ENCODE data around the gene TEAD3. TPM values are rescaled to one million over a fixed set of nuclear protein-coding genes. Genes with fewer than 3 reads are reported as not detected.

TEAD3 gene
- total RNA-seq, 1 donor, result 11.2 TPM

DNA sequence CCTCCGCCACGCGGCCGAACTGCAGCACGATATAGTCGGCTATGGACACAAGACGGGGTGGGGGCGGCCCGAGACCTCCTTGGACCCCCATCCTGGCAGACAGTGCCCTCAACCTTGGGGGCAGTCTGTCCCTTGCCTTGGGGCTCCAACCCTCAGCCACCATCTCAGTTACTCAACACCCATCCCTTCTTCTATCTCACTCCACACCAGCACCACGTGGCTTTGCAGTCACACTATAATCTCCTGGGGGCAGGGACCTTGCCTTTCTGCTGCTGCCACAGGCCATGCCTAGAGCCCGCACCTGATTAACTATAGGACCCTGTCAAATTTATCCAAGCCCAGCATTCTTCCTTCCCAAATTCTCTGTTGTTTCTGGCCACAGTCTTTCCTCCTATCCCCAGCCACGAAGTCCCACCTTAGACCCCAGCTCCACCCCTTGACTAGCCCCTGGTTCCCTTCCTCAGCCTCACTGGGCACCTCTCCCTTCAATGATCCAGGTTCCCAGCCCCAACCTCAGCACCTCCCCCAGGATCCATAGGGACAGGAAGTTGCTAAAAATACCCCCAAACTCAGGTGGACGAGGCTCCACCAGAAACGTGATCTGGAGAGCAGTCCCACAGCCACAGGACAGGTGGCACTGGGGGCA is 1.7 kb upstream of the TEAD3 start:
- DNase-seq (ENCODE audit: insufficient read length, low spot score, missing footprints), result peak; percentile 82
- peak overlapping the region; percentile 79 for H3K4me3 ChIP-seq (ENCODE audit: insufficient read depth, low read length)
- H3K4me1 ChIP-seq (ENCODE audit: insufficient read depth, low read length), result peaks cover 25% of the 10 kb centered on the region
- no peaks in the 10 kb centered on the region for H3K9me3 ChIP-seq (ENCODE audit: low read depth, low read length)
- H2AFZ ChIP-seq (ENCODE audit: low read length), result no peak overlapping the region
- H4K20me1 ChIP-seq (ENCODE audit: insufficient read depth, low read length), result peaks cover 25% of the 10 kb centered on the region
- peak overlapping the region; percentile 83 for H3K4me2 ChIP-seq (ENCODE audit: insufficient read depth, low read length)
- H3K27me3 ChIP-seq (ENCODE audit: insufficient read depth, low read length), result peaks cover 5% of the 10 kb centered on the region
- no peaks in the 10 kb centered on the region for H3K36me3 ChIP-seq (ENCODE audit: insufficient read depth, low read length)
- TF ChIP-seq, protein P1, sequence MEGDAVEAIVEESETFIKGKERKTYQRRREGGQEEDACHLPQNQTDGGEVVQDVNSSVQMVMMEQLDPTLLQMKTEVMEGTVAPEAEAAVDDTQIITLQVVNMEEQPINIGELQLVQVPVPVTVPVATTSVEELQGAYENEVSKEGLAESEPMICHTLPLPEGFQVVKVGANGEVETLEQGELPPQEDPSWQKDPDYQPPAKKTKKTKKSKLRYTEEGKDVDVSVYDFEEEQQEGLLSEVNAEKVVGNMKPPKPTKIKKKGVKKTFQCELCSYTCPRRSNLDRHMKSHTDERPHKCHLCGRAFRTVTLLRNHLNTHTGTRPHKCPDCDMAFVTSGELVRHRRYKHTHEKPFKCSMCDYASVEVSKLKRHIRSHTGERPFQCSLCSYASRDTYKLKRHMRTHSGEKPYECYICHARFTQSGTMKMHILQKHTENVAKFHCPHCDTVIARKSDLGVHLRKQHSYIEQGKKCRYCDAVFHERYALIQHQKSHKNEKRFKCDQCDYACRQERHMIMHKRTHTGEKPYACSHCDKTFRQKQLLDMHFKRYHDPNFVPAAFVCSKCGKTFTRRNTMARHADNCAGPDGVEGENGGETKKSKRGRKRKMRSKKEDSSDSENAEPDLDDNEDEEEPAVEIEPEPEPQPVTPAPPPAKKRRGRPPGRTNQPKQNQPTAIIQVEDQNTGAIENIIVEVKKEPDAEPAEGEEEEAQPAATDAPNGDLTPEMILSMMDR (IDR thresholded peaks at IDR 0.05; ENCODE audit: extremely low read depth, low read depth, low read length), result no peak
- H3K79me2 ChIP-seq (ENCODE audit: insufficient read depth, low read length), result peaks cover 28% of the 10 kb centered on the region
- no peak overlapping the region for H3K27ac ChIP-seq (ENCODE audit: low read depth, low read length)

DNA sequence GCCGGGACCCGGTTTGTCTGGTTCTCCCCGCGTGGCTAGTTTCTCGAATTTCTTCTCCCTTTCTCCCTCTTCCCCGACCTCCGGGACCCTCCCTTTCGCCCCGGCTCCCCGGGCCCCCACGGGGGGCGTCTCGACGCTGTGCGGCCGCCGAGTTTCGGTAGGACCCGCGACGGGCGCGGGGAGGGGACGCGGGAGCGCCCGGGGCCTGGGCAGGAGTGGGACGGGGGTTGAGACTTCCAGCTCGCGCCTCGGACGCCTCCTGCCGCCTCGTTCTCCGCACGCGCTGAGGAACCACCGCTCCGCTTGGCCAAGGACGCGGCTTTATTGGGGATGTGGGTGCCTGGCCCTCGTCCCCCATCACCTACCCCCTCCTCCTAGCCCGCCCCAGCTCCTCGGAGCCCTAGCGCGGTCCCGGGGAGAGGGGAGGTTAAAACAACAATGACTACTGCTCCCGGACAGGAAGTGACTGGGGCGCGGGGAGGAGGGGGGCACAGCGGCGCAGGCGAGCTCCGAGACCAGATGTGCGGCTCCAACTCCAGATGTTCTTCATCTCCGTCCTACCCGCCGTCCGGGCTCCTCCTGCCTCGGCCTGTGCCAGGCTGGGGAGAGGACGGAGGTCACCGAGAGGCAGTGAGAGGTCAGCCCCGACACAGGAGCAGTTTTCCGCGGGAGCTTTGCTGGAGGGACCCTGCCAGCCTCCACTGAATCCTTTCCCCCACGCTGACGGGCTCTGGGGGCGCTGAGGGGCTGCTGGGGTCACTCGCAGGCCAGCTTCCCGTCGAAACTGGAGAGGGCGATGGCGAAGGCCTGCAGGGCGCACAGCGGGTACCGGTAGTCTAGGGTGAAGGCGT is 917 bp upstream of the TEAD3 start:
- TF ChIP-seq, protein P1 (IDR thresholded peaks at IDR 0.05; ENCODE audit: extremely low read depth, low read depth, low read length), result no peak
- H3K4me2 ChIP-seq (ENCODE audit: insufficient read depth, low read length), result peak overlapping the region; percentile 83
- H3K79me2 ChIP-seq (ENCODE audit: insufficient read depth, low read length), result peaks cover 35% of the 10 kb centered on the region
- H4K20me1 ChIP-seq (ENCODE audit: insufficient read depth, low read length), result peaks cover 27% of the 10 kb centered on the region
- H3K4me1 ChIP-seq (ENCODE audit: insufficient read depth, low read length), result peaks cover 25% of the 10 kb centered on the region
- no peaks in the 10 kb centered on the region for H3K9me3 ChIP-seq (ENCODE audit: low read depth, low read length)
- DNase-seq (ENCODE audit: insufficient read length, low spot score, missing footprints), result peak; percentile 95
- H3K4me3 ChIP-seq (ENCODE audit: insufficient read depth, low read length), result peak overlapping the region; percentile 79
- H3K27me3 ChIP-seq (ENCODE audit: insufficient read depth, low read length), result no peaks in the 10 kb centered on the region
- no peaks in the 10 kb centered on the region for H3K36me3 ChIP-seq (ENCODE audit: insufficient read depth, low read length)
- H3K27ac ChIP-seq (ENCODE audit: low read depth, low read length), result peak overlapping the region; percentile 60
- peak overlapping the region; percentile 57 for H2AFZ ChIP-seq (ENCODE audit: low read length)

DNA sequence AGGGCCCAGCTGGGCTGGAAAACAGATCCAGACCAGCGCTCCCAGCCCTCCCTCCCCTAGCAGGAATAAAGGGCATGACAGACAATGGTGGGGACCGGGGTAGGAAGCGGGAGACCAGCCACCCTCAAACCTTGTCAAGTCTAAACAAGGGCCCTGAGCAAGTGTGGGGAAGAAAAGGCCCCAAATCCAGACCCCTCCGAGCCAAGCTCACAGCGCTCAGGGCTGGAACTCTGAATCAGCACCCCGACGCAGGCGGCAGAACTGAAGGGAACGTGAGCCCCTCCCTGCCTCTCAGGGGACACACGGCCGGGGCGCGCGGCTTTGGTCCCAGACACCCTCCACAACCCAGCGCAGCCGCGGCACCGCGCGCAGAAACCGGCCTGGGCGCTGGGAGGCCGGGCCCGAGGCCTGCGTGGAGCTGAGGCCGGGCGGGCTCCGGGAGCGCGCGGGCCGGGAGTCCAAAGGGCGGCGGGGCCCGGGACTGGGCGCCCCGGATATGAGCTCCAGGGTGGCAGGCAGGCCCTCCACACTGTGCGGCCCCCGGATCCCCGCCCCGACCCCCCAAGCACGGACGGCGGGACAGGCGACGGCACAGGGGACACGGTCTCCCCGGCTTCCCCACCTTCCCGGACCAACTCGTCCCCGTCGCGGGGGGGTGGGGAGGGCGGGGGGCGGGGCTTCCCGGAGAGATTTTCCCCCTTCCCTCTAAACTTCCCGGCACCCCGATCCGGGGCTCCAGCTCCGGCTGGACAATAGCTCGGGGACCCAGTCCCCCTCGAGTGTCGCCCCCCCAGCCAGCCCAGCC is 641 bp downstream of the TEAD3 start:
- H3K9me3 ChIP-seq (ENCODE audit: low read depth, low read length), result no peaks in the 10 kb centered on the region
- DNase-seq (ENCODE audit: insufficient read length, low spot score, missing footprints), result peak; percentile 98
- no peaks in the 10 kb centered on the region for H3K27me3 ChIP-seq (ENCODE audit: insufficient read depth, low read length)
- H4K20me1 ChIP-seq (ENCODE audit: insufficient read depth, low read length), result peaks cover 32% of the 10 kb centered on the region
- peaks cover 51% of the 10 kb centered on the region for H3K79me2 ChIP-seq (ENCODE audit: insufficient read depth, low read length)
- H3K4me2 ChIP-seq (ENCODE audit: insufficient read depth, low read length), result peak overlapping the region; percentile 88
- peak overlapping the region; percentile 79 for H3K4me3 ChIP-seq (ENCODE audit: insufficient read depth, low read length)
- TF ChIP-seq, protein P1 (IDR thresholded peaks at IDR 0.05; ENCODE audit: extremely low read depth, low read depth, low read length), result no peak
- peaks cover 25% of the 10 kb centered on the region for H3K4me1 ChIP-seq (ENCODE audit: insufficient read depth, low read length)
- peak overlapping the region; percentile 60 for H3K27ac ChIP-seq (ENCODE audit: low read depth, low read length)
- no peaks in the 10 kb centered on the region for H3K36me3 ChIP-seq (ENCODE audit: insufficient read depth, low read length)
- H2AFZ ChIP-seq (ENCODE audit: low read length), result peak overlapping the region; percentile 59

Data from osteoblast (primary cell).